GM18498 (cell line): ENCODE measurements around the gene SAMD3.
"Not testable (repeated sequence)": the region's sequence is repeated elsewhere in the genome, so short reads cannot be mapped to it uniquely, and the experiment has no call there.

ENCODE experiments used
- ATAC-seq: cut with Tn5 transposase; IDR thresholded peaks from one replicate; pipeline ENCODE4 v1.9.1; 2021; ENCODE audit warnings: mild to moderate bottlenecking, moderate library complexity; ENCODE audit not compliant: unreplicated experiment

The SAMD3 gene

DNA sequence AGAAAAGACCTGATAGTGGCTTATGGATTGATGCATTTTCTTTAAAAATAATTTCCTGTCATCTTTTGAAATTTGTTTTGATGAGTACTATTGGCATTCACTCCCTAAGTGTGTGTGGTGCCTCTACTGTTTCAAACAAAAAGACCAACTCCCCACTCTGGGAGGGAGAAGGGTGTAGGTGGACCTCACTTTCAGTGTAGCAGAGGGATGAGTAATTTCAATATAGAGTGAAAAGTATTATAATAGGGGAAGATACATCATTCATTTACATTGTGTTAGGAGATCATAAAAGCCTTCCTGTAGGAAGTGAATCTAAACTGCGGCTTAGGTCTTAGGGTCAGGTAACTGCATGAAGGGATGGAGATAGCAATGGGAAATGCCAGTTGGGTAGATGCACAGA is 46.4 kb downstream of the SAMD3 start:
- ATAC-seq: no peak

DNA sequence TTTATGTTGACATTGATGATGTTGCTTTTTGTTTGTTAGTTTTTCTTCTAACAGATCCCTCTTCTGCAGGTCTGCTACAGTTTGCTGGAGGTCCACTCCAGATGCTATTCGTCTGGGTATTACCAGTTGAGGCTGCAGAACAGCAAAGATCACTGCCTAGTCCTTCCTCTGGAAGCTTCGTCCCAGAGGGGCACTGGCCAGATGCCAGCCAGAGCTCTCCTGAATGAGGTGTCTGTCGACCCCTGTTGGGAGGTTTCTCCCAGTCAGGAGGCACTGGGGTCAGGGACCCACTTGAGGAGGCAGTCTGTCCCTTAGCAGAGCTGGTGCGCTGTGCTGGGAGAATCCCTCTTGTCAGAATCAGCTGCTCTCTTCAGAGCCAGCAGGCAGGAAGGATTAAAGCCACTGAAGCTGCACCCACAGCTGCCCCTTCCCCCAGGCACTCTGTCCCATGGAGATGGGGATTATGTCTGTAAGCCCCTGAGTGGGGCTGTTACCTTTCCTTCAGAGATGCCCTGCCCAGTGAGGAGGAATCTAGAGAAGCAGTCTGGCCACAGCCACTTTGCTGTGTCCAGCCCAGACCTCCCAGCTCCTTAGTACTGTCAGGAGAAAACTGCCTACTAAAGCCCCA is 49.3 kb downstream of the SAMD3 start:
- ATAC-seq: not testable (repeated sequence)

DNA sequence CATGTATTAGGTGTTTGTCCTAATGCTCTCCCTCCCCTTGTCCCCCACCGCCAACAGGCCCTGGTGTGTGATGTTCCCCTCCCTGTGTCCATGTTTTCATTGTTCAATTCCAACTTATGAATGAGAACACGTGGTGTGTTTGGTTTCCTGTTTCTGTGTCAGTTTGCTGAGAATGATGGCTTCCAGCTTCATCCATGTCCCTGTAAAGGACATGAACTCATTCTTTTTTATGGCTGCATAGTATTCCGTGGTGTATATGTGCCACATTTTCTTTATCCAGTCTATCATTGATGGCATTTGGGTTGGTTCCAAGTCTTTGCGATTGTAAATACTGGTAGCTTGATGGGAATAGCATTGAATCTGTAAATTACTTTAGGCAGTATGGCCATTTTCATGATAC is 52.6 kb downstream of the SAMD3 start:
- not testable (repeated sequence) for ATAC-seq

DNA sequence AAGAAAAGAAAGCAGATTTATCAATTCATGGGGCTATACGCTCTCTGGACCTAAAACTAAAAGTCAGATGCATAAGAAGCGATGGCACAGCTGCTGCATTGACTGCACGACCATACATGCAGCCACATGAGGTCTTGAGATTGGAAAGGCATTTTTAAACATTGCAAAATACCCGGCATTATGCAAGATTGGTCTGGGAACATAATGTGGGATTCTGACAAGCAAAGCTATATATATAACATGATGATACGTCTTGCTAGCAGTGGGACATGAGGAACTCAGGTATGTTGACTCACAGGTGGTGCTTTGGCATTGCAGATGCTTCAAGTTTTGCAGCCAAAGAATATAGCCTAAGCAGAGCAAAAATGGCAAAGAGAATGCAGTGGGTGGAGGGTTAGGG is 55.1 kb downstream of the SAMD3 start:
- ATAC-seq: no peak

DNA sequence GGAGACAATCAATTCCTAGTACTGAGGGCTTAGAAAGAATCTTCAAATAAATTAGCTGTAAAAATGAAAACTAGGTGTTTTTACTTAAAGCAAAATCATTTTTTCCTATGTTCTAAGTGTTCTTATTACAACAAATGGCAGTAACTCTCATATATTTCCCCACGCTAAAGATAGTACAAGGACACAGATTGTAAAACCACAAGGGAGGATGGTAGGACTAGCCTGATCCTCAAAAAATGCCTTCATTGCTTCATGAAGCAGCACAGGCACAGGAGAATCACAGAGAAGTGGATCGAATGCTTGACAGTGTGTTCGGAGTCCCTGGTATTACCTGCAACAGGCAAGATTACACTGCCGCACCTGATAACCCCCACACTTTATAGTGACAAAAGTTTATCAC is 58.5 kb downstream of the SAMD3 start:
- no peak for ATAC-seq

DNA sequence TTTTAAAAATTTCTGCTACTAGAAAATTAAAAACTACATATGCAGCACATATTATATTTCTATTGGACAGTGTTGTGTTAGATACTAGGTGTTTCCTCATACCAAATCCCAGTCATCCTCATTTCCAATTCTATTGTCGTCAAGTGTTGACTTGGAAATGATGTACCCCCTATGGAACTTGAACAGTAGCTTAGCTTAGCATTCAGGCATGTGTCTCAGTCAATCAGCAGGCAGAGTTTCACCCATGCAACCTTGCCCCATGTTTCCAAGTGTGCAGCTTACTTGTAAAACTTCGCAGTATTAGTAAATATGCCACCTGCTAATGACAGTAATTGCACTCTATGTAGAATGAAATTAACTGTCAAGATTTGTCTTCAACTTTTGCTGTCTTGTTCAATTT is 59.5 kb downstream of the SAMD3 start:
- ATAC-seq: no peak

DNA sequence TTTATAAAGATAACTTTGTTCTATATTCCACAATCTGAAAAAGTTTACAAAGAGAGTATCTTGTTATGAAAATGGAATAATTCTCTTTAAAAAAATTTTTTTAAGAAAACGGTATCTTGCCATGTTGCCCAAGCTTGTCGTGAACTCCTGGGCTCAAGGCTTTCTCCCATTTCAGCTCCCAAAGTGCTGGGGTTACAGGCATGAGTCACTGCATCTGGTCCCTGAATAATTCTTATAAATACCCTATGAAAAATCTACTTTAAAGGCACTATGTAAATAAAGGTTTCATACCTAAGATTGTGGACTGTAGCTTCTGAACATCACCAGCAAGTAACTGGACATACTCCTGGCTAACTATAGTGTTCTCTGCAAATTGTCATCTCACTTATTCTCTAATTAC is 60.3 kb downstream of the SAMD3 start:
- no peak for ATAC-seq

DNA sequence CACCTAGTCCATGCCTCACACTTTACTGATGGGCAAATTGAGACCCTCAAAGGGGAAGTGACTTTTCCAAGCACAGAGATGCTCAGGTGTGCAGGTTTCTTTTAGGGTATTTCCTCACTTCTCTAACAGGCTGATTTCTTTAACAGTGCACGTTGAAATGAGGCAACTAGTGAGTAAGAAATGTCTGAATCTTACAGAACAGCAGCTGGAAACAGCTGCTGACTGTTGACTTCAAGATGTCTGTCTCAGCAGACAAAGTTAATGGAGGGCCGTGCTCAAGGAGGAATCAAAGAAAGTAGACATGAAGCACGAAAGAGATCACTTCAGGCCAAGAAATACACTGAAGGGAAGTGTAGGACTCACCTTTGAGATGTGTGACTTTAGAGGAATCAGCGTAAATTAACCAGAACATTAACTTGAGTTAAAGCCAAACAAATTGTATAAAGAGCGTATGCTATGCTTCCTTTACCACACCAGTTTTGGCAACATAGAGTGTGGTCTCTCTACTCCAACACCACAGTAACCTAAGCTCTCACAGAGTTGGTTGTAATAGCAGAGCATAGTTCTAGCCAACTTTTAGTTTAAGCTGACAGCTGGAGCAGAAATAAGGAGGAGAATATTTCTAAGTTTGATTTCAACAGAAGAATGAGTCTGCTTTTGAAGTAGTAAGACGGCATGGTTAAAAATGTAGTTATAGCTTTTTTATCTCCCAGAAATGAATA is 60.9 kb downstream of the SAMD3 start:
- no peak for ATAC-seq

DNA sequence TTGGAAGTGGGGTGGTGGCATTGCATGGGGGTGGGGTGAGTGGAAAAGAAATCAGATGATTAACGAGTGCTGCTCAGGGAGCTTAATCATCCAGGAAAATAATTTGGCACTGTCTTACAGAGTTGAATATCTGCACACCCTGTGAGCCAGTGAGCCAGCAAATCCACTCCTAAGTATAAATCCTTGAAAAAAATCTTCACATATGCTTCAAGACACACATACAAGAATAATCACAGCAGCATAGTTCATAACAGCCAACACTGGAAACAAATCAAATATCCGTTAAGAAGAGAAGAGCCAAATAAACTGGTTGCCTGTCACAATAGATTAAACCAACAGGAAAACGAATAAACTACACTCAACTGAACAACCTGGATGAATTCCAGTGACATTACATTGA is 62.8 kb downstream of the SAMD3 start:
- no peak for ATAC-seq

DNA sequence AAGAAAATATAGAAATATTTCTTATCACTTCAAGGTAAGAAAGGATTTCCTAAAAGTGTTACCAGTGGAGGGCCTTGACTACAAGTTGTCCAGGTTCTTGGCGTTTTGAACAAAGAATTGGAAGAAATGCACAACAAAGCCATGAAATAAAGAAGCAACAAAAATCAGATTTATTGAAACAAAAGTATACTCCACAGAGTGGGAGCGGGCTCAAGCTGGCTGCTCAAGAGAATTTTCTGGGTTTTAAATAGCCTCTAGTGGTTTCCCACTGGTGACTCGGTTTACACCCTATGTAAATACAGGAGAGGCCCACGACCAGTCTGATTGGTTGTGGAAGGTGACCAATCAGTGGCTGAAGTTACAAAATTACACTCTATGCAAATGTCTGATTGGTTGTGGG is 64.2 kb downstream of the SAMD3 start:
- ATAC-seq: no peak

DNA sequence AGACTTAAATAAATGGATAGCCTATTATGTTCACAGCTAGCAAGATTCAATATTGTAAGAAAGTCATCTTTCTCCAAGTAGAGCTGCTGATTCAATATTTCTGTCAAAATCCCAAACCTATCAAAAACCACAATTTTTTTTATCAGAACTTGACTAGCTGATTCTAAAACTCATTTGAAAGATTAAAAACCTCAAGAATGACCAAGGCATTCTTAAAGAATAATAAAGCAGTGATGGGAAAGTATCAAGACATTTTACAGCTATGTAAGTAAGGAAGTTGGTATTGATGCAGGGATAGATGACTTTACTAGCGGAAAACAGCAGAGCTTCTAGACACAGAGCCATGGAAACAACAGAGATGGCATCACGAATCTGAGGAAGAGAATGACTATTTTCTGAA is 64.7 kb downstream of the SAMD3 start:
- no peak for ATAC-seq

DNA sequence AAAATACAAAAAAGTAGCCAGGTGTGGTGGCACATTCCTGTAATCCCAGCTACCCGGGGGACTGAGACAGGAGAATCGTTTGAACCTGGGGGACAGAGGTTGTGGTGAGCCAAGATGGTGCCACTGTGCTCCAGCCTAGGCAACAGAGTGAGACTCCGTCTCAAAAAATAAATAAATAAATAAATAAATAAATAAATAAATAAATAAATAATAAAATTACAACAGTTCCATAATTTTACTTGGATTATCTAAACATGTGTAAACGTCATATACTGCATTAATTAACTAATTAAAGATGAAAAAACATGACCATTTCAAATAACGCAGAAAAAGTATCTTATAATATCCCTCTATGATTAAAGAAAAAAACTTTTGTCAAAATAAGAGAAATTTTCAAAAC is 65.8 kb downstream of the SAMD3 start:
- ATAC-seq: no peak

DNA sequence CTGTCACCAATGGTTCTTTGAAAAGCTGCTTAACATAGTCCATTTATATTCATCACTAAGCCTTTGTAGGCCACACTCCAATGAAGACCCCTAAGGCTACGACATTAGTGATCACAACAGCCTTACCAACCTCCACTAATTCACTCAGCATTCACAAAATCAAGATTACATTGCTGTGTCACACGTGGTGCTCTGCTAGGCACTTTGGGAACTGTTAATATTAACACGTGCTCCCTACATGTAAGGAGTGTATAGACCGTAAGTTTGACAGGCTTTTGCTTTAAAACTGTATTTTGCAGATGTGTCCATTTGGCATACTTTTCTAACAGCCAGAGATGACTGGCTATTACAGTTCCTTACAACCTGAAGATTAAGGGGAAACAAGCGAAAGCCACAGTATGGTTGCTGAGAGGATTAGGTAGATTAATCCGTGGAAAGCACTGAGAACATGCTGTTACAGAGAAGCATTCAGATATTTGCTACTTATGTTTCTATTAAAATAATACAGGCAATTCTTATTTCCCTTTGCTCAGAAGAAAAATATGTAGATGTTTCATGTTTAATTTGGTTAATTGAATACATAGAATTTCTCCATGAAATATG is 69.7 kb downstream of the SAMD3 start:
- ATAC-seq: no peak

DNA sequence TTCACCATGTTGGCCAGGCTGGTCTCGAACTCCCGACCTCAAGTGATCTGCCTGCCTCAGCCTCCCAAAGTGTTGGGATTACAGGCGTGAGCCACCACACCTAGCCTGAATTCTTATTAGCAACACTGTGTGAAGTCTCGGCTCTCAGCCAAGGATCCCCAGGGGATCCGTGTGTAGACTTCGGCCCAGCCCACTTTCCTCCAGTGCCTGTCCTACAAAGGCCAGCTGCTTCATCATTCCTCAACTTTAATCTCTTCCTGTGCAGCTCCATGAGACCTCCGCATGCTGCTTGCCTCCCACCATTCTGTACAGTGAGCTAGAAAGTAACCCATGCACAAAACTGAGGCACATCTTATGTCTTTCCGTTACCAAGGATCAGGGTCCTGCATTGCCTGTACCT is 71.8 kb downstream of the SAMD3 start:
- no peak for ATAC-seq

DNA sequence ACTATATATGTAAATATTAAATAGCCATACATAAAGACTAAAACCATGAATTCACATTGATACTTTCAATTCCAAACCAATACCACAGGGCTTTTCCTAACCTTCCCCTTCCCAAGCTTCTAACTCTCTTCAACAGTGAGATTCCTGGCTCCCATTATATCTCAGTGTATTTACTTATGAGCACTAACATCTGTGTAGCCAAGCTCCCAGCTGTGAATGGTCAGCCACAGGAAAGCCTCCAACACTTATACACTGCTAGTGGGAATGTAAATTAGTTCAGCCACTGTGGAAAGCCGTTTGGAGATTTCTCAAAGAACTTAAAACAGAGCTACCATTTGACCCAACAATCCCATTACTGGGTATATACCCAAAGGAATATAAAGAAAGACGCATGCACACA is 73.7 kb downstream of the SAMD3 start:
- ATAC-seq: not testable (repeated sequence)

DNA sequence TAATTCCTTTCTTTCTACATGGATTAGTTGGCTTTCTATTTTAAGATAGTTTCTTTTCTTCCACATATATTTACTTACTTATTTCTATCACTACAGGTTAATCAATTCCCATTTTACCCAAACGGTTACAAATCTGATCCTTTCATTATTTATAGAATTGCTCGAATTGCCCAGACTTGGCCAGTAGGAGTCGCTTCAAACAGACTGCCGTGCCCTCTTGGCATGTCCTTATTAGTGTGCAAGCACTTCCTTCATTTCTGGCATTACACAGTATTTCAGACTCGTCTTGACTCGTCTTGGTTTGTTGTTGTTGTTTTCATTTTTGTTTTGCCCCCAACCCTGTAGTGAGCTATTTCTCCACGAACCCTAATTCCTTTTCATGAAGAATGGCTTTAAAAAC is 74.6 kb downstream of the SAMD3 start:
- ATAC-seq: peak; percentile 54

DNA sequence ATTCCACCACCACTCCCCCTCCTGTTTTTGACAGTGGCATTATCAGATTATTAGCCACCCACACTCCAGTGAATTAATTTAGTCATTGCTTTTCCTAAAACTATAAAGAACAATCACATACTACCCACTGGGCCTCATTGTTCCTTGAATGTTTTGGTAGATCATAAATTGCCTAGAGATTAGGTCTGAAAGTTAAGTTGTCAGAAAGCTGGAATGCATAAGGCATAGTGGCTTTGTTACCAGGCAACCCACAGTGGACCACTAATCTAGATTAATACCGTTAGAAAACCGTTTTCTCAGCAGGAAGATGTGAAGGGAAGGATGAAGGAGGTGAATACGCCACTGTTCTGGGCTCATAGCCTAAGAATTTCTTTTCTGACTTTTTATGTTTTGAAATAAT is 75.6 kb downstream of the SAMD3 start:
- no peak for ATAC-seq

DNA sequence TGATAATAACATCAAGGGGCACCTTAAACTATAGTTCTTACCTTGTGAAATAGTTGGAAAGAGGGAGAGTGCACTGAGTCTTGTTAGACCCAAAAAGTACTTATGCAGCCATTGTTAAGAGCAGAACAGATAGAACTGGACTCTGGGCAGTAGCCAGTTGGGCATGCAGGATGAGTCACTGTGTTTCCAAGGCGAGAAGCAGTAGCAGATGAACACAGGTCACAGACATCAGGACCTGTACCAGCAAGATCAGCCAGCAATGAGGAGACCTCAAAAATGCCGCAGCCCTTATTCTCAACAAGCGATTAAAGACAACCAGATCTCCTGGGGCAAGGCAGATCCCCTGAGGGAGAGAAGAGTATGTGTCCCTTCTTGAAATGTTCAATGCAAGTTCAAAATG is 79.0 kb downstream of the SAMD3 start:
- no peak for ATAC-seq

DNA sequence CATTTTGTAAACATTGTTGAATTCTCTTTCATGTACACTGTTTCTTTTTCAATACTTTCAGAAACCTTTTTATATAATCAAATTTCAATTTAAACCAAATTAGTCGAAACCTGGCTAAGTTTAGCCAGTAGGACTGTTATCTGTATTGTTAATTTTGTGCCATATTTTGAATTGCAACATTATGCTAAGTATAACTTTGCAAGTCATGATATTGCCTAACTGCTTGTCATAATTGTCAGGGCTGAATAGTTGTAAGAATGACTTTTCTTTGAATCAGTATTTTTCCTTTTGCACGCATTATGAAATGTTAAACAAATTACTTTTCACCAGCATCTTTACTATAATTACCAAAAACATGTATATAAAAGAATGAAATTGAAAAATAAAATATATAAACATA is 82.7 kb downstream of the SAMD3 start:
- ATAC-seq: no peak

DNA sequence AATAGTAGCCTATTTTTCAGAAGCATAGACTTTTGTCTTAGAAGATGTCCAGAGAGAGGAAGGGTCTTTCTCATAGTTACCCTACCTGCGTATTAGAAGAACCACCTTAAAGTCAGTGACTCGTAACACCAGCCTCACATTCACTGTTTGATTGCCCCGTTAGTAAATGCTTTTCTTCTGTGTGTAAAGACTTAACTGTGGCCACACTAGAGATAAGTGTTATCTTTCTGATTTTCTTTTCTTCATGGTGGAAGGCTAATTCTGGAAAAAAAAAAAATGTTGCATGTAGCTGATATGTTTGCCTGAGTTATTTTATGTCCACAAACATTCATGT is 83.9 kb downstream of the SAMD3 start:
- peak; percentile 50 for ATAC-seq

DNA sequence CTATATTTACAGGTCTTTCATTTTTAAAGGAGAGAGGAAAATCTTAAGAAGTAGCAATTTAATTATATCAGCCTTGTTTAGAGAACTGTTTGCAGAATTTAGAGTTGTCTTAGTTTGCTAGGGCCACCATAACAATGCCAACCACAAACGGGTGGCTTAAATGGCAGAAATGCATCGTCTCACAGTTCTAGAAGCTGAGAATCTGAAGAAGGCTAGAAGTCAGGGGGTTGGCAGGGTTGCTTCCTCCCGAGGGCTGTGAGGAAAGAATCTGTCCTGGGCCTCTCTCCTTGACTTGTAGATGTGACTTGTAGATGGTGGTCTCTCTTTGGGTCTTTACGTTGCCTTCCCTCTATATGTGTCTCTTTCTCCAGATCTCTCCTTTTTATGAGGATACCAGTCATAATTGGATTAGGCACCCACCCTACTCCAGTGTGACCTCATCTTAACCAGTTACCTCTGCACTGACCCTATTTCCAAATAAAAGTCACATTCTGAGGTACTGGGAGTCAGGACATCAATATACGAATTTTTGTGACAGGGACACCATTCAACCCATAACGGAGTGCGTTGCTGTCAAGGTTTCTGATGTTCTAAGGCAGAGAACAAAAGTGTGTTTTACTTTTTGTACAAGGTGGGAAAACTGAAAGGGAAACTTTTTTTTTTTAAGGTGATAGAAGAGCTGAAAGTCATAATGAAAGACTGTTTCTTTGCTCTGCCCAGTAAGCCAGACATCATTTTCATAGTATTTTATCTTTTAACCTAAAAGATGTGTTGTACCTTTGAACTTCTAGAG is 84.4 kb downstream of the SAMD3 start:
- peak; percentile 84 for ATAC-seq

DNA sequence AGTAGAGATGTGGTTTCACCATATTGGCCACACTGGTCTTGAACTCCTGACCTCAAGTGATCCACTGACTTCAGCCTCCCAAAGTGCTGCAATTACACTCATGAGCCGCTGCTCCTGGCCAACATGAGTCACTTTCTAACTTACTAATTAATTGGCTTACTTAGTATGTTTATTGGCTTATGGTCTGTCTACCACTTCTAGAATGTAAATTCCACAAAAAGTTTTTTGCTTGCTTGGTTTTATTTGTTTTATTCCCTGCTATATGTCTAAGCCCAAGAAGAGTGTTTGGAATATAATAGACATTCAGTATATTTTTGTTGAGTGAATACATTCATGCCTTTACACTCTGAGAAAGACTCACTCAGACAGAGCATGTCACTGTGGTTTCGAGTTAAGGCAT is 86.0 kb downstream of the SAMD3 start:
- ATAC-seq: no peak
